ENCODE results near the gene CEACAM21.

Gene CEACAM21

DNA sequence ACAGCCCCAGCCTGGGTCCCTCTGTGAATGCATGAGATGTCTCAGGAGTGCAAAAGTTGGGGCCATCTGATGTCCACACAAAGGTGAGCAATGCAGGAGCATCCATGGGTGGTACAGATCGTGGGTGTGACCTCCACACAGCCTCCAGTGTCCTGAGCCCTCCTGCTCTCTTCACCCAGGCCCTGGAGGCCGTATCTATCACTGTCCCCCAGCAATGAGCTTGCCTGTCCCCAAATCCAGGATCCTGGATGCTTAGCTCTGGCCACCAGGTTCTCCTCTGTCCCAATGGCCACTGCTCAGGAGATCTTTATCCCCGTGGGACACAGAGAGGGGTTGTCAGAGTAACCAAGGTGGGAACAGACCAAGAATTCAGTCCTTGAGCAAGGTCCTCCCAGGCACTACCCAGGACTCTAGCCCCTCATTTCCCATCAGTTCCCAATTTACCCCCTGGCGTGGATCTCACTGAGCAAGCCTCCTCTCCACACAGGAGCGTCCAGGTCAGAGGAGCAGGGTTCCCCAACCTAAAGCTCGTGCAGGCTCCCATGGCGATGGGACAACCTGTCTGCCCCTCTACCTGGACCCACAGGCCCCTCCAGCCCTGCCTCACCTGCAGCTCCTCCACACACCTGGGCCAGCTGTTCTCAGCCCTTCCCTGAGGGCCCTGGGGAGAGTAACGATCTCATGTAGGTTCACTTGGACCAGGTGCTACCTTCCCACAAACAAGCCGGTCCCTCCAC is 11.3 kb downstream of the CEACAM21 start:
- DNase-seq, result no peak

DNA sequence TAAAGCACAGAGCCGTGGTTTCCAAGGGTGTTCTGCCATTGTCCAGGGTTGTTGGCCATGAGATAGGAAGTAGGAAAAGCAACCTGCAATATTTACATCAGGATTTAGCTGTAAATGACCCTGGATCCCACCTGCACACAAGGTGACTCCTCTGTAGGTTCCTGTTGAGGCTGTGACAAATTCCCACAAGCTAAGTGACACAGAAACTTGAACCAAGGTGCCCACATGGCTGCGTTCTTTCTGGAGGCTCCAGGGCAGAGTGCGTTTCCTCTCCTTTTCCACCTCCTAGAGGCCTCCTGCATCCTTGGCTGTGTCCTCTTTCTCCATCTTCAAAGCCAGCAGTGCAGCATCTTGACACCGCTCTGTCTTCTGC is 11.9 kb downstream of the CEACAM21 start:
- DNase-seq, result no peak

DNA sequence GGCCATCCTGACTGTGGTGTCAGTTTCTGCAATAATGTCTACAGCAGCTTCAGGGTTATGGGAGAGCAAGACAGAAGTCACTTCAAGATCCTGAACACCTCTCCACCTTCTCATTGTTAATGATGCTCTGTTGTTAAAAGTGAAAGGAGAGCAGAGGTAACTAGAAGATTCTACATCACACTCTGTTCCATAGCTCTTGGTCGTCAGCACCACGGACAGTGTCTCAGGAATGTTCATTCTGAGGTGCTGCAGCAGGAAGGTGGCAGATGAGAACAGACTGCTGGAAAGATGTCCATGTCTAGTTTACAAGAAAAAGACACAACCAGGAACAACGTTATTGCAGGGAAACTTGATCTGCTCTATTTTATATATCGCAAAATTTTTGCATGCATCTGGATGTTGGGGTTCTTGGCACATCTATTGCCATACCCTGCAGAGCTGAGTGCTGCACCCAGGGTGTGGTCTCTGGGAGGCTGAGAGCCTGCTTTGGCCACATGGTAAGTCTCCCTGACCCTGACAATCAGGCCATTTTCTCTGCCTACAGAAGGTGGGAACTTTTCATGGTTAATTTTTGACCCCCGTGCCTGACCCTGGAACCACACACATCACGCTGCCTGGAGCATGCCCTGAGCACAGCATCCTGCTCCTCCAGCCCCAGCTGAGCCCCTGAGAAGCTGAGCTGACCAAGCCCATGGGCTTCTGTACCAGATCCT is 12.7 kb downstream of the CEACAM21 start:
- no peak for DNase-seq

- no peak for DNase-seq
Observed at GRCh38 chr19:41589371-41589770, 13.4 kb downstream of the CEACAM21 start.

- no peak for DNase-seq
Observed at GRCh38 chr19:41590936-41591335, 15.0 kb downstream of the CEACAM21 start.

GRCh38 chr19:41591951-41592562 is 16.1 kb downstream of the CEACAM21 start:
- no peak for DNase-seq

DNA sequence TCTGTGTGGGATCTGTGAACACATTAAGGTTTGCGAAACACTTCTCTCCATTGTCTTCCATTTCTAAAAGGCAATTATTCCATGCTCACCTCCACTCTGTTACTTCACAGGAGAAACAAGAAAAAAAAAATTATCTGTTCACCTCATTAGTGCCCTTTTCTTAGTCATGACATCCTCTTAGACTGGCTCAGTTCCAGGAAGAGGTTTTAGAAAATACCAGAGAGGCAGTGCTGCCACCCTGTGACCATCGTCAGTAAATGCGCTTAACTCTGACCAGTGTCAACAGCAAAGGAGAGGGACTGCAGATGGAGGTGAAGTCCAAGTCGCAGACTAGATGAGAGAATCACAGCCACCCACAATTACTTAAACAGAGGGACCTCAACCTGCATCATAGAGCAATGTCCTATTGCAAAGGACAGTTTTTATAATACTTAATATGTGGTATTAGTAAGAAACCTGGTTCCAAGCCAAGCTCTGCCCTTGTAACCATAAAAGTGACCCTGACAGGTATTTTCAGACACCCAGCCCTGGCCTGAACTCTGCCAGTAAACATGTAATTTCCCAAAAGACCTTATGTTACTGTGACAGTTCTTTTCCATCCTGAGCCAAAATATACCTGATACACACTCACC is 19.4 kb downstream of the CEACAM21 start:
- DNase-seq, result peak; percentile 71

- DNase-seq, result no peak
Observed at GRCh38 chr19:41595890-41596280, 19.9 kb downstream of the CEACAM21 start.

GRCh38 chr19:41597600-41598041 is 21.7 kb downstream of the CEACAM21 start:
- peak; percentile 82 for DNase-seq

GRCh38 chr19:41599175-41599966 is 23.4 kb downstream of the CEACAM21 start:
- no peak for DNase-seq

- no peak for DNase-seq
Observed at GRCh38 chr19:41601771-41602170, 25.8 kb downstream of the CEACAM21 start.

- DNase-seq, result no peak
Observed at GRCh38 chr19:41604831-41605230, 28.9 kb downstream of the CEACAM21 start.

DNA sequence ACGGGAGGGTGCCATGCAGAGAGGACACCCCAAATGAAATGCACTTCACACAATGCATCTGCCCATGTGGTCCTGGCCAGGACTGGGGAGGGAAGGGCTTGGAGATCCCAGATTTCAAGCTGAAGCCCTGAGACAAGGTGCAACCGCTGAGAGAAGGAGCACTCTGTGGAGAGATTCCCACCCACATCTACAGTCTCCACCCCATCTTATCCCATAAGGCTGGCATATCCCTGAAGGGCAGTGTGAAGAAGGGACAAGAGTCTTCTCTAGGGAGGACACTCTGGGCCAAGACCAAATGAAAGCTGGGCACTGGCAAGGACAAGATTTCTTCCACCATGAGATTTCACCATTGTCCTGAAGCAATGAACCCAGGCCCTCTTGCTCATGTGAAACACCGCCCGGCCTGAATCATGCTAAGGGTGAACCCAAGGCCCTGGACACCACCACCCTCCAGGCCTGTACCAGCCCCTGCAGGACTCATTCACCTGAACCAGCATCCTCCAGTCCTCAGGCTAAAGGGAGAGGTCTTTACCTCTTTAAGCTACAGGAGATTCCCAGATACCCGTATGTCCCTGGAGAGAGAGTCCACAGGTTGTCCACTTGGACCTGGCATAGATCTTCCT is 30.4 kb downstream of the CEACAM21 start:
- DNase-seq, result no peak

GRCh38 chr19:41607668-41608067 is 31.7 kb downstream of the CEACAM21 start:
- DNase-seq, result no peak

DNA sequence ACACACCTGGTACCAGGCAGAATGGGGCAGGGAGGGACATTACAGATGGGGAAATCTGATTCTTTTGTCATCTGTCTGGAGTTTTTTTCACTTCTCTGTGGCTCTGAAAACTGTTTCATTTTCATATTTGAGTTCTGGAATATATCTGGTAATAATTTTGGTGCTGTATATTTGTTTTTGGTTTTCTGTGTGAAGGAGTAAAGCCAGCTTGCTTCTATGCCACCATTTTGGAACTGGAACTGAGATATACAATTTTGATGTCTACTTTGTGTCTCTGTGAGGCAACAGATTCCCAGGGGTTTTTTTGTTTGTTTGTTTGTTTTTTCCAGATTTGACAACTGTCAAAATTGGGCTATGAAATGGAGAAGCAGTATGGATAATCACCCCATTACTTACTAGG is 34.8 kb downstream of the CEACAM21 start:
- DNase-seq, result no peak

DNA sequence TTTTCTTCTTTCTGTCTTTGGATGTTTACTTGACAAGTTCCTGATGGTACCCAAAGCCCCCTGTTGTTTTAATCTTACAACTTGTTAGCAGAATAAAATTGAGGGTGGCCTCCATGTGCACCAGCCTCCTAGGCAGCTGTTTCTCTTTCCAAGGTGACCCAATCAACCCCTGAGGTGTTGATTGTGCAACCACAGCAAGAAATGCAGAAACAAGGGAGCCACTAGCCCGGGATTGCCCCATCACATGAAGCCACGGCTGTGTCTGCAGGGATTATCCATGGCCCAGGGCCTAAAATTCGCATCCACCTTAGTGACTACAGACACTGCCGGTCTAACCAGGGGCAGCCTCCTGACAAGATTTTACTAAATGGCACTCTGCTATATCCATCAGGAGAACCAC is 36.5 kb downstream of the CEACAM21 start:
- DNase-seq, result no peak

GRCh38 chr19:41615207-41615606 is 39.2 kb downstream of the CEACAM21 start:
- DNase-seq, result no peak

- no peak for DNase-seq
Observed at GRCh38 chr19:41616792-41617621, 41.0 kb downstream of the CEACAM21 start.

DNA sequence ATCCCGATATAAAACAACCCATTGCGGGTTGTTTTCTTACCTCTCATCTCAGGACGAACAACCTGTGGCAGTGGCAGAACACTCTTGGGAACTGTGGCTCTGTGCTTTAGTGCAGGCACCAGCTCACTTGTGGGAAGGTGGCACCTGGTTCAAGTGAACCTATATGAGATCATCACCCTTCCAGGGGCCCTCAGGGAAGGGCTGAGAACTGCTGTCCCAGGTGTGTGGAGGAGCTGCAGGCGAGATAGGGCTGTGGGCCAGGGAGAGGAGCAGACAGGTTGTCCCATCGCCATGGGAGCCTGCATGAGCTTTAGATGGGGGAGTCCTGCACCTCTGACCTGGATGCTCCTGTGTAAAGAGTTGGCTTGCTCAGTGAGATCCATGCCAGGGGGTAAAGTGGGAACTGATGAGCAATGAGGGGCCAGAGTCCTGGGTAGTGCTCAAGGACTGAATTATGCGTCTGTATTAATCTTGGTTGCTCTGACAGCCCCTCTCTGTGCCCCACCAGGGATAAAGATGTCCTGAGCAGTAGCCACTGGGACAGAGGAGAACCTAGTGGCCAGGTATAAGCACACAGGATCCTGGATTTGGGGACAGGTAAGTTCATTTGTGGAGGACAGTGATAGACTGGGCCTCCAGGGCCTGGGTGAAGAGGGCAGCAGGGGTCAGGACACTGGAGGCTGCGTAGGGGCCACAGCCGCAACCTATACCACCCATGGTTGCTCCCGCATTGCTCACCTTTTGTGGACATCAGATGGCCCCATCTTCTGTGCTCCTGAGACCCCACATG is 42.2 kb downstream of the CEACAM21 start:
- DNase-seq, result no peak

DNA sequence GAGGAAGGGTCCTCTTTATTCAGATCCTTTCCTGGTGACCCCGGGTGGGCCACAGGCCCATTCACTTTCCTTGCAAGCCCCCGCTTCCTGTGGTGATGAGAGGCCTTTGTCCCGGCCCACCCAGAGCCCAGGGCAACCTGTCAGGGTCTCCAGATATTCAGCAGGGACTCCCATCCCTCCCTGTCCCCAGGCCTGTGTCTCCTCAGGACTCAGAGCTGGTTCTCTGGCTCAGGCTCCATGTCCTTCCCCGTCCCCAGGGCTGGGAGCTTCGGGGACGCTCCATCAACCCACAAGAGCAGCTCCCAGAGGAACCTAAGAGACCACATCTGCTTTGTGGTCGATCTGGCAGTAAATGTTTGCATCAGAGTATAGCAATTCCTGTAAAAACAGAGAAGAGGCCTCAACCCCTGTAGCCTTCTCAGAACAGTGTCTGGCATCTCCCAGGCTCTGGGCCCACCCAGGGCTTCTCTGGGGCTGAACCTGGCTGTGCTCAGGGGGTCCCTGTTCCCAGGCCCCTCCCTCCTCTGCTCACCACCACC is 43.1 kb downstream of the CEACAM21 start:
- DNase-seq, result no peak
